Stimulated activated naive CD4-positive, alpha-beta T cell treated with Interleukin-2 at 50 U/mL for 16 hours (primary cell): ENCODE data around the gene ADAMTSL4.
"Not testable (repeated sequence)": the region's sequence is repeated elsewhere in the genome, so short reads cannot be mapped to it uniquely, and the experiment has no call there.

Experiments
- DNase-seq: peaks from one replicate; lab custom pipeline; 2025; lab: John Stamatoyannopoulos, UW

ADAMTSL4 gene

GRCh38 chr1:150567341-150567716 lies 18.1 kb downstream of the ADAMTSL4 start:
- peak; percentile 61 for DNase-seq

- DNase-seq, result peak; percentile 53
These were observed 18.7 kb downstream of the ADAMTSL4 start for GRCh38 chr1:150567717-150568593.

- no peak for DNase-seq
These were observed 19.4 kb downstream of the ADAMTSL4 start for GRCh38 chr1:150568594-150568966.

GRCh38 chr1:150572918-150573647 lies 23.9 kb downstream of the ADAMTSL4 start:
- no peak for DNase-seq

GRCh38 chr1:150573648-150574071 lies 24.5 kb downstream of the ADAMTSL4 start:
- peak; percentile 15 for DNase-seq

- DNase-seq, result no peak
These were observed 25.3 kb downstream of the ADAMTSL4 start for GRCh38 chr1:150574260-150575071.

- DNase-seq, result no peak
These were observed 25.9 kb downstream of the ADAMTSL4 start for GRCh38 chr1:150575072-150575489.

- DNase-seq, result no peak
These were observed 26.5 kb downstream of the ADAMTSL4 start for GRCh38 chr1:150575518-150576366.

- no peak for DNase-seq
These were observed 27.1 kb downstream of the ADAMTSL4 start for GRCh38 chr1:150576367-150576711.

- DNase-seq, result no peak
These were observed 27.8 kb downstream of the ADAMTSL4 start for GRCh38 chr1:150576794-150577556.

- DNase-seq, result no peak
These were observed 28.5 kb downstream of the ADAMTSL4 start for GRCh38 chr1:150577557-150578271.

- peak; percentile 53 for DNase-seq
These were observed 29.3 kb downstream of the ADAMTSL4 start for GRCh38 chr1:150578272-150579109.

GRCh38 chr1:150579110-150579944 lies 30.1 kb downstream of the ADAMTSL4 start, which contains the start of gene MCL1:
TSS of gene MCL1 (minus strand) at chr1:150579610. CDS start at chr1:150579530, 80 bp downstream.
- peak; percentile 84 for DNase-seq

GRCh38 chr1:150579945-150580642 lies 30.9 kb downstream of the ADAMTSL4 start:
- DNase-seq, result no peak

- DNase-seq, result not testable (repeated sequence)
These were observed 31.8 kb downstream of the ADAMTSL4 start for GRCh38 chr1:150580966-150581365.

- not testable (repeated sequence) for DNase-seq
These were observed 32.2 kb downstream of the ADAMTSL4 start for GRCh38 chr1:150581437-150581836.

GRCh38 chr1:150581962-150582361 lies 32.8 kb downstream of the ADAMTSL4 start:
- DNase-seq, result not testable (repeated sequence)
